SU-DHL-6 (cell line): Measurements from ENCODE around the gene BPIFB4.

Experiments
- EZH2phosphoT487 ChIP-seq: fragments of 200-600 bp; sonication (generic), shearing (Covaris generic); conservative IDR thresholded peaks from 2 replicates; pipeline ENCODE4 v1.6.1; 2018; ENCODE audit warnings: mild to moderate bottlenecking, antibody characterized with exemption, low read length, moderate library complexity, mixed read lengths
- TF ChIP-seq, protein P1 (sequence below): fragments of 200-600 bp; sonication (generic); IDR thresholded peaks from one replicate; pipeline ENCODE4 v1.5.1; 2017; ENCODE audit warnings: antibody characterized with exemption, mild to moderate bottlenecking, low read length, moderate library complexity; ENCODE audit not compliant: insufficient read depth, poor library complexity, severe bottlenecking

DNA sequence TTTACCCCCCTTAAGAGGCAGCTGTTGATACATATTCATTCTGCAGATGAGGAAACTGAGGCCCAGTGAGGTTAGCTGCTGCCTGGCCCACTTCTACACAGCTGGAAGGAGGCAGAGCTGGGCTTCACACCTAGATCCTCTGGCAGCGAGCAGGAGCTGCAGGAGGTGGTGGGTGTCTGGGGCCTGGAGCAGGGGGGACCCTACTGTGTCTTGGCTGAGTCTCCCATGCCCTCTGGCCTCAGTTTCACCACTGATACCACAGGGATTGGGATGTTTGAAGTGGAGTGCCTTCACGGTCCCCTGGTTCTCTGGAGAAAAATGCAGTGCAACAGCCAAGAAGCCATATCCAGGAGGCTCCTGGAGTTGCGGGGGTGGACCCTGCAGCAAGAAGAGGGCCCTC lies 80.3 kb downstream of the BPIFB4 start:
- TF ChIP-seq, protein P1, sequence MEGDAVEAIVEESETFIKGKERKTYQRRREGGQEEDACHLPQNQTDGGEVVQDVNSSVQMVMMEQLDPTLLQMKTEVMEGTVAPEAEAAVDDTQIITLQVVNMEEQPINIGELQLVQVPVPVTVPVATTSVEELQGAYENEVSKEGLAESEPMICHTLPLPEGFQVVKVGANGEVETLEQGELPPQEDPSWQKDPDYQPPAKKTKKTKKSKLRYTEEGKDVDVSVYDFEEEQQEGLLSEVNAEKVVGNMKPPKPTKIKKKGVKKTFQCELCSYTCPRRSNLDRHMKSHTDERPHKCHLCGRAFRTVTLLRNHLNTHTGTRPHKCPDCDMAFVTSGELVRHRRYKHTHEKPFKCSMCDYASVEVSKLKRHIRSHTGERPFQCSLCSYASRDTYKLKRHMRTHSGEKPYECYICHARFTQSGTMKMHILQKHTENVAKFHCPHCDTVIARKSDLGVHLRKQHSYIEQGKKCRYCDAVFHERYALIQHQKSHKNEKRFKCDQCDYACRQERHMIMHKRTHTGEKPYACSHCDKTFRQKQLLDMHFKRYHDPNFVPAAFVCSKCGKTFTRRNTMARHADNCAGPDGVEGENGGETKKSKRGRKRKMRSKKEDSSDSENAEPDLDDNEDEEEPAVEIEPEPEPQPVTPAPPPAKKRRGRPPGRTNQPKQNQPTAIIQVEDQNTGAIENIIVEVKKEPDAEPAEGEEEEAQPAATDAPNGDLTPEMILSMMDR = no peak
- no peak for TF ChIP-seq EZH2phosphoT487
